DMS153 treated with DMSO at 0.1 percent for 48 hours (cell line): ENCODE results near the gene CD44.
"Not testable (repeated sequence)": the region's sequence is repeated elsewhere in the genome, so short reads cannot be mapped to it uniquely, and the experiment has no call there.

Experiments
- DNase-seq: peaks from one replicate; lab custom pipeline; 2025; ENCODE audit not compliant: unreplicated experiment; lab: John Stamatoyannopoulos, UW

The CD44 gene

GRCh38 chr11:35138943-35139721 lies at the start of gene CD44:
Gene CD44, plus strand, starts transcription at chr11:35139171. Its CDS starts 133 bp downstream, at chr11:35139304.
- peak; percentile 26 for DNase-seq

- DNase-seq = no peak
These were observed 49.3 kb upstream of the CD44 start for GRCh38 chr11:35089666-35090065.

- no peak for DNase-seq
These were observed 48.8 kb upstream of the CD44 start for GRCh38 chr11:35090125-35090524.

GRCh38 chr11:35090991-35091390 lies 48.0 kb upstream of the CD44 start:
- not testable (repeated sequence) for DNase-seq

GRCh38 chr11:35096723-35097122 lies 42.2 kb upstream of the CD44 start:
- no peak for DNase-seq

GRCh38 chr11:35097814-35098455 lies 41.0 kb upstream of the CD44 start:
- no peak for DNase-seq

GRCh38 chr11:35098855-35099254 lies 40.1 kb upstream of the CD44 start:
- DNase-seq = no peak

- no peak for DNase-seq
These were observed 39.5 kb upstream of the CD44 start for GRCh38 chr11:35099278-35100012.

GRCh38 chr11:35100013-35100383 lies 39.0 kb upstream of the CD44 start:
- DNase-seq = no peak

- no peak for DNase-seq
These were observed 37.7 kb upstream of the CD44 start for GRCh38 chr11:35101223-35101622.

GRCh38 chr11:35102267-35102666 lies 36.7 kb upstream of the CD44 start:
- no peak for DNase-seq

GRCh38 chr11:35103366-35104208 lies 35.4 kb upstream of the CD44 start:
- no peak for DNase-seq

GRCh38 chr11:35104655-35105054 lies 34.3 kb upstream of the CD44 start:
- no peak for DNase-seq

- no peak for DNase-seq
These were observed 33.5 kb upstream of the CD44 start for GRCh38 chr11:35105319-35106079.

- no peak for DNase-seq
These were observed 32.4 kb upstream of the CD44 start for GRCh38 chr11:35106595-35106994.

- DNase-seq = no peak
These were observed 31.1 kb upstream of the CD44 start for GRCh38 chr11:35107861-35108260.

GRCh38 chr11:35108336-35108735 lies 30.6 kb upstream of the CD44 start:
- not testable (repeated sequence) for DNase-seq

GRCh38 chr11:35109041-35109440 lies 29.9 kb upstream of the CD44 start:
- no peak for DNase-seq

GRCh38 chr11:35109827-35110226 lies 29.1 kb upstream of the CD44 start:
- no peak for DNase-seq
